Large intestine (tissue), 3 donors: ENCODE results near the gene CCDC102A. TPM values are rescaled to one million over a fixed set of nuclear protein-coding genes. Genes with fewer than 3 reads are reported as not detected.

Experiments
- DNase-seq, 2 donors: peaks; one replicate each; pipeline versions ENCODE4 v3.0.0 to v3.0.0-alpha.2; 2013
- H3K27ac ChIP-seq: one replicate; pipeline ENCODE4 v1.5.1; 2013; ENCODE audit warnings: low read length
- H3K27me3 ChIP-seq: 2 replicates; pipeline ENCODE4 v1.6.1; 2013; ENCODE audit warnings: low read length; ENCODE audit not compliant: control insufficient read depth, insufficient read depth
- H3K36me3 ChIP-seq: 2 replicates; pipeline ENCODE4 v1.6.1; 2013; ENCODE audit warnings: low read length; ENCODE audit not compliant: control insufficient read depth, insufficient read depth
- H3K4me1 ChIP-seq: one replicate; pipeline ENCODE4 v1.6.1; 2013; ENCODE audit warnings: low read length; ENCODE audit not compliant: control insufficient read depth, insufficient read depth
- H3K4me3 ChIP-seq: one replicate; pipeline ENCODE4 v1.5.1; 2013; ENCODE audit warnings: low read length
- H3K9me3 ChIP-seq: one replicate; pipeline ENCODE4 v1.6.1; 2013; ENCODE audit warnings: mild to moderate bottlenecking, low read depth, low read length, moderate library complexity; ENCODE audit not compliant: control insufficient read depth
- WGBS: methylation state at CpG from one replicate; pipeline ENCODE4 v1.1.5; 2013; ENCODE audit warnings: low lambda C conversion rate; ENCODE audit not compliant: insufficient coverage; 5-methylcytosine and 5-hydroxymethylcytosine counted together
- polyA plus RNA-seq: library from polyadenylated mRNA; unstranded; fragments of 120-200 nt; gene quantifications from one replicate; pipeline ENCODE4 v1.2.1, GENCODE V29; 2013

The CCDC102A gene
- polyA plus RNA-seq, 1 donor, result 5.6 TPM

- Histone ChIP-seq H3K4me3 (no peak overlapping the region), H3K4me1 (peaks cover 65% of the 10 kb centered on the region), H3K9me3 (peaks cover 2% of the 10 kb centered on the region), H3K27ac (peak overlapping the region; percentile 23), H3K27me3 (no peaks in the 10 kb centered on the region), H3K36me3 (no peaks in the 10 kb centered on the region)
- DNase-seq, result no peak
- no CpG with 5 or more reads among the region's 12 CpGs for WGBS
Observed at GRCh38 chr16:57509231-57509923, 27.0 kb downstream of the CCDC102A start.

GRCh38 chr16:57508035-57508425 lies 28.3 kb downstream of the CCDC102A start:
- no CpG with 5 or more reads among the region's 3 CpGs for WGBS
- H3K27ac ChIP-seq, result peak overlapping the region; percentile 81

GRCh38 chr16:57507136-57508034 lies 29.0 kb downstream of the CCDC102A start:
- H3K4me3 ChIP-seq, result no peak overlapping the region
- DNase-seq, result peak; percentile 80 to 90
- H3K27me3 ChIP-seq, result no peaks in the 10 kb centered on the region
- no CpG with 5 or more reads among the region's 13 CpGs for WGBS
- peaks cover 1% of the 10 kb centered on the region for H3K9me3 ChIP-seq
- no peaks in the 10 kb centered on the region for H3K36me3 ChIP-seq
- H3K27ac ChIP-seq, result peak overlapping the region; percentile 81
- H3K4me1 ChIP-seq, result peaks cover 47% of the 10 kb centered on the region

More at GRCh38 chr16:57508035-57508425, 28.3 kb downstream of the CCDC102A start:
- Histone ChIP-seq H3K36me3 (no peaks in the 10 kb centered on the region), H3K4me3 (no peak overlapping the region), H3K4me1 (peaks cover 52% of the 10 kb centered on the region), H3K9me3 (peaks cover 2% of the 10 kb centered on the region), H3K27me3 (no peaks in the 10 kb centered on the region)
- no peak for DNase-seq

GRCh38 chr16:57505169-57505568 lies 31.2 kb downstream of the CCDC102A start:
- H3K9me3 ChIP-seq, result no peaks in the 10 kb centered on the region
- no peaks in the 10 kb centered on the region for H3K36me3 ChIP-seq
- no peak overlapping the region for H3K4me3 ChIP-seq
- no peaks in the 10 kb centered on the region for H3K27me3 ChIP-seq
- WGBS, result 60% methylated on average over 1 of the region's 6 CpGs
- DNase-seq, result no peak
- no peak overlapping the region for H3K27ac ChIP-seq
- H3K4me1 ChIP-seq, result peaks cover 44% of the 10 kb centered on the region

- Histone ChIP-seq H3K27me3 (no peaks in the 10 kb centered on the region), H3K4me1 (peaks cover 37% of the 10 kb centered on the region), H3K4me3 (no peak overlapping the region), H3K36me3 (no peaks in the 10 kb centered on the region), H3K27ac (no peak overlapping the region), H3K9me3 (no peaks in the 10 kb centered on the region)
- no CpG with 5 or more reads among the region's 5 CpGs for WGBS
- DNase-seq, result no peak
Observed at GRCh38 chr16:57504491-57504890, 31.9 kb downstream of the CCDC102A start.

GRCh38 chr16:57504001-57504400 lies 32.4 kb downstream of the CCDC102A start:
- H3K36me3 ChIP-seq, result no peaks in the 10 kb centered on the region
- H3K27me3 ChIP-seq, result no peaks in the 10 kb centered on the region
- H3K4me1 ChIP-seq, result peaks cover 32% of the 10 kb centered on the region
- H3K9me3 ChIP-seq, result no peaks in the 10 kb centered on the region
- H3K27ac ChIP-seq, result no peak overlapping the region
- no peak overlapping the region for H3K4me3 ChIP-seq
- no CpG with 5 or more reads among the region's 6 CpGs for WGBS
- DNase-seq, result no peak

GRCh38 chr16:57503366-57503765 lies 33.0 kb downstream of the CCDC102A start:
- no CpG with 5 or more reads among the region's 15 CpGs for WGBS
- DNase-seq, result no peak
- Histone ChIP-seq H3K4me1 (peaks cover 26% of the 10 kb centered on the region), H3K9me3 (no peaks in the 10 kb centered on the region), H3K36me3 (no peaks in the 10 kb centered on the region), H3K27ac (no peak overlapping the region), H3K4me3 (no peak overlapping the region), H3K27me3 (no peaks in the 10 kb centered on the region)

- H3K36me3 ChIP-seq, result no peaks in the 10 kb centered on the region
- no peaks in the 10 kb centered on the region for H3K27me3 ChIP-seq
- no peak overlapping the region for H3K27ac ChIP-seq
- 74% methylated on average over 3 of the region's 12 CpGs for WGBS
- no peaks in the 10 kb centered on the region for H3K9me3 ChIP-seq
- H3K4me3 ChIP-seq, result no peak overlapping the region
- no peak for DNase-seq
- H3K4me1 ChIP-seq, result peaks cover 14% of the 10 kb centered on the region
Observed at GRCh38 chr16:57502048-57502775, 34.2 kb downstream of the CCDC102A start.

GRCh38 chr16:57501492-57501891 lies 34.9 kb downstream of the CCDC102A start:
- Histone ChIP-seq H3K9me3 (no peaks in the 10 kb centered on the region), H3K4me1 (peaks cover 7% of the 10 kb centered on the region), H3K4me3 (no peak overlapping the region), H3K36me3 (no peaks in the 10 kb centered on the region), H3K27ac (no peak overlapping the region), H3K27me3 (no peaks in the 10 kb centered on the region)
- no peak for DNase-seq
- no CpG with 5 or more reads among the region's 7 CpGs for WGBS

GRCh38 chr16:57500578-57501111 lies 35.7 kb downstream of the CCDC102A start:
- H3K36me3 ChIP-seq, result no peaks in the 10 kb centered on the region
- peaks cover 4% of the 10 kb centered on the region for H3K4me1 ChIP-seq
- no peaks in the 10 kb centered on the region for H3K9me3 ChIP-seq
- H3K27me3 ChIP-seq, result no peaks in the 10 kb centered on the region
- no CpG with 5 or more reads among the region's 9 CpGs for WGBS
- H3K4me3 ChIP-seq, result no peak overlapping the region
- DNase-seq, result peak in 1 of 2 donors; percentile 63
- no peak overlapping the region for H3K27ac ChIP-seq
